ENCODE measurements around the gene OR52D1. TPM values are rescaled to one million over a fixed set of nuclear protein-coding genes. Genes with fewer than 3 reads are reported as not detected.

The OR52D1 gene
- total and polyA plus RNA-seq, 8 donors, result not detected

- Histone ChIP-seq H3K27me3 (no peaks in the 10 kb centered on the region), H3K9me3 (no peaks in the 10 kb centered on the region), H3K27ac (no peak overlapping the region), H3K4me1 (no peaks in the 10 kb centered on the region), H3K4me3 (no peak overlapping the region), H3K36me3 (no peaks in the 10 kb centered on the region)
- no peak for TF ChIP-seq CTCF (IDR thresholded peaks at IDR 0.05)
- no peak for TF ChIP-seq POLR2A (IDR thresholded peaks at IDR 0.05)
- no peak for TF ChIP-seq EP300 (IDR thresholded peaks at IDR 0.05)
- TF ChIP-seq POLR2AphosphoS5 (IDR thresholded peaks at IDR 0.05), result no peak
- 80 to 91% (median 84%) methylated on average over 3 of the region's 3 CpGs for WGBS, 5 donors
- DNase-seq, result no peak
- intact Hi-C loops (cut with DNase I; ENCODE audit: low total_unique reads), result loop anchor here (5.0 kb wide), 1 partner anchor 321 kb away; the partner anchor contains the start of gene OR52N2
Measured at GRCh38 chr11:5486003-5486402, 2.5 kb upstream of the OR52D1 start.

GRCh38 chr11:5486421-5486820 lies 2.1 kb upstream of the OR52D1 start:
- no peak for TF ChIP-seq CTCF (IDR thresholded peaks at IDR 0.05)
- no peak for TF ChIP-seq POLR2A (IDR thresholded peaks at IDR 0.05)
- TF ChIP-seq EP300 (IDR thresholded peaks at IDR 0.05), result no peak
- no peak for TF ChIP-seq POLR2AphosphoS5 (IDR thresholded peaks at IDR 0.05)
- intact Hi-C loops (cut with DNase I; ENCODE audit: low total_unique reads), result loop anchor here (5.0 kb wide), 1 partner anchor 321 kb away; the partner anchor contains the start of gene OR52N2
- no peak overlapping the region for H3K4me3 ChIP-seq
- WGBS, 5 donors, result 40 to 66% (median 60%) methylated on average over 3 of the region's 3 CpGs
- DNase-seq, result no peak
- H3K27me3 ChIP-seq, result no peaks in the 10 kb centered on the region
- no peak overlapping the region for H3K27ac ChIP-seq
- no peaks in the 10 kb centered on the region for H3K9me3 ChIP-seq
- H3K4me1 ChIP-seq, result no peaks in the 10 kb centered on the region
- no peaks in the 10 kb centered on the region for H3K36me3 ChIP-seq

GRCh38 chr11:5488798-5489399 lies 414 bp downstream of the OR52D1 start:
- Histone ChIP-seq H3K27ac (no peak overlapping the region), H3K4me3 (no peak overlapping the region), H3K27me3 (no peaks in the 10 kb centered on the region), H3K9me3 (no peaks in the 10 kb centered on the region), H3K4me1 (no peaks in the 10 kb centered on the region), H3K36me3 (no peaks in the 10 kb centered on the region)
- TF ChIP-seq CTCF (IDR thresholded peaks at IDR 0.05), result no peak
- no peak for TF ChIP-seq EP300 (IDR thresholded peaks at IDR 0.05)
- TF ChIP-seq POLR2A (IDR thresholded peaks at IDR 0.05), result no peak
- no peak for TF ChIP-seq POLR2AphosphoS5 (IDR thresholded peaks at IDR 0.05)
- no peak for DNase-seq
- WGBS, 5 donors, result 82 to 97% (median 94%) methylated on average over 4 of the region's 4 CpGs
- intact Hi-C loops (cut with DNase I; ENCODE audit: low total_unique reads), result loop anchor here (5.0 kb wide), 1 partner anchor 318 kb away; the partner anchor contains the start of gene OR52N2

- intact Hi-C loops (cut with DNase I; ENCODE audit: low total_unique reads), result loop anchor here (5.0 kb wide), 1 partner anchor 318 kb away; the partner anchor contains the start of gene OR52N2
- Histone ChIP-seq H3K4me1 (no peaks in the 10 kb centered on the region), H3K27ac (no peak overlapping the region), H3K27me3 (no peaks in the 10 kb centered on the region), H3K36me3 (no peaks in the 10 kb centered on the region), H3K4me3 (no peak overlapping the region), H3K9me3 (no peaks in the 10 kb centered on the region)
- DNase-seq, result no peak
- 47 to 54% (median 52%) methylated on average over 5 of the region's 5 CpGs for WGBS, 5 donors
- no peak for TF ChIP-seq CTCF (IDR thresholded peaks at IDR 0.05)
- no peak for TF ChIP-seq EP300 (IDR thresholded peaks at IDR 0.05)
- TF ChIP-seq POLR2AphosphoS5 (IDR thresholded peaks at IDR 0.05), result no peak
- no peak for TF ChIP-seq POLR2A (IDR thresholded peaks at IDR 0.05)
Measured at GRCh38 chr11:5489576-5490357, 1.3 kb downstream of the OR52D1 start.
